Measurements from ENCODE around the gene LMO2.

The LMO2 gene

DNA sequence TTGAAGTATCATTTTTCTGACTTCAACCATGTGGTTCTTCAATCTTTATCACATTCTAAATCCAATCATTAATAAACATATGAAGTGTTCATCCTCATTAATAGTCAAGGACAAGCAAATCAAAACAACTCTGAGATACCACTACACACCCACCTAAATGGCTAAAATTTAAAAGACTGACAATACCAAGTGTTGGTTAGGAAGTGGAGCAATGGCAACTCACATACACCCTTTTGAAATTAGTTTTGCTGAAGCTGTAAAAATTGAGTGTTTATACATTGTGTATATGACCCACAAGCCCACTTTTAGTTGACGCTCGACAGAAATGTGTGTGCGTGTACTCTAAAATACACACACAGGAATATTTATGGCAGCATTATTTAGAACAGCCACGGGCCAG is 36.7 kb upstream of the LMO2 start:
- TF ChIP-seq, protein P1, sequence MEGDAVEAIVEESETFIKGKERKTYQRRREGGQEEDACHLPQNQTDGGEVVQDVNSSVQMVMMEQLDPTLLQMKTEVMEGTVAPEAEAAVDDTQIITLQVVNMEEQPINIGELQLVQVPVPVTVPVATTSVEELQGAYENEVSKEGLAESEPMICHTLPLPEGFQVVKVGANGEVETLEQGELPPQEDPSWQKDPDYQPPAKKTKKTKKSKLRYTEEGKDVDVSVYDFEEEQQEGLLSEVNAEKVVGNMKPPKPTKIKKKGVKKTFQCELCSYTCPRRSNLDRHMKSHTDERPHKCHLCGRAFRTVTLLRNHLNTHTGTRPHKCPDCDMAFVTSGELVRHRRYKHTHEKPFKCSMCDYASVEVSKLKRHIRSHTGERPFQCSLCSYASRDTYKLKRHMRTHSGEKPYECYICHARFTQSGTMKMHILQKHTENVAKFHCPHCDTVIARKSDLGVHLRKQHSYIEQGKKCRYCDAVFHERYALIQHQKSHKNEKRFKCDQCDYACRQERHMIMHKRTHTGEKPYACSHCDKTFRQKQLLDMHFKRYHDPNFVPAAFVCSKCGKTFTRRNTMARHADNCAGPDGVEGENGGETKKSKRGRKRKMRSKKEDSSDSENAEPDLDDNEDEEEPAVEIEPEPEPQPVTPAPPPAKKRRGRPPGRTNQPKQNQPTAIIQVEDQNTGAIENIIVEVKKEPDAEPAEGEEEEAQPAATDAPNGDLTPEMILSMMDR (IDR thresholded peaks at IDR 0.05): no peak
- H3K4me1 Mint-ChIP-seq: peaks cover 13% of the 10 kb centered on the region
- no peak overlapping the region for H3K4me3 Mint-ChIP-seq
- no peak overlapping the region for H3K27ac Mint-ChIP-seq
- peaks cover 23% of the 10 kb centered on the region for H3K27me3 Mint-ChIP-seq (ENCODE audit: low read depth, poor library complexity)
- no peak for DNase-seq
- H3K9me3 Mint-ChIP-seq: peaks cover 7% of the 10 kb centered on the region
- H3K36me3 Mint-ChIP-seq (ENCODE audit: low read depth): no peaks in the 10 kb centered on the region

DNA sequence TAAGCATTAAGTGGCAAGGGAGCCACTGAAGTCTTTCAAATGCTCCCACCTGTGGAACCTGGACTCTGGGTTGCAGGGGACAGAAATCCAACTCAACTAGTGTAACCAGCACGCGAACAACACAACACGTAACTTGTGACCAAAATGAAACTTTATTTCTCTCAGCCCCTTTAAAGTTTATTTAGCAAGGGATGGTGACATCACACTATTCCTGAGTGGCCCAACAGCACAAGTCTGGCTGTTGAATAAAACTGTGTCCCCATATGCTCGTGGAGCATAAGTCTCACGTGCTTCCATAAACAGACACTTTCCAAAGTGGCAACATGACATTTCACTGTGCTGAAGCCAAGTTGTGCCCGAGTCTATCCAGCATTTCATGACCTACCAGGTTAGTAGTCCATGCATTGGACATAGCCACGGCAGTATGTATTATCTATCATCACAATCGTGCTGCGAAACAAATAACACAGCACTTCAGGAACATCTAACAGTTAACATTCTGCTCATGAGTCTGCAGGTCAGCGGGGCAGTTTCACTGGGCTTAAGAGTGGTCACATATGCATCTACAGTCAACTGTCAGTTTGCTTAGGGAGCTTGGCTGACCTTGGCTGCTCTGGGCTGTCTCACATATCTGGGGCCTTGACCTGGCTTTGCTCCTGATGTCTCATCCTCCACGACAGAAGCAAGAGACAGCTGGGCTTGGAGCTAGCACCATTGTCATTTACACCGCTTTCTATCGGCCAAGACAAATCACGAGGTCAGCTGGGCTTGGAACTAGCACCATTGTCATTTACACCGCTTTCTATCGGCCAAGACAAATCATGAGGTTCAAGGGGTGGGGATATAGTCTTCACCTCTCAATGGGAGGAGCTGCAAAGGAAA is 35.0 kb upstream of the LMO2 start:
- Mint-ChIP-seq H3K27ac (no peak overlapping the region), H3K4me1 (peaks cover 13% of the 10 kb centered on the region), H3K4me3 (no peak overlapping the region), H3K36me3 (ENCODE audit: low read depth) (no peaks in the 10 kb centered on the region), H3K9me3 (peaks cover 2% of the 10 kb centered on the region), H3K27me3 (ENCODE audit: low read depth, poor library complexity) (peaks cover 19% of the 10 kb centered on the region)
- TF ChIP-seq, protein P1 (IDR thresholded peaks at IDR 0.05): no peak
- no peak for DNase-seq

DNA sequence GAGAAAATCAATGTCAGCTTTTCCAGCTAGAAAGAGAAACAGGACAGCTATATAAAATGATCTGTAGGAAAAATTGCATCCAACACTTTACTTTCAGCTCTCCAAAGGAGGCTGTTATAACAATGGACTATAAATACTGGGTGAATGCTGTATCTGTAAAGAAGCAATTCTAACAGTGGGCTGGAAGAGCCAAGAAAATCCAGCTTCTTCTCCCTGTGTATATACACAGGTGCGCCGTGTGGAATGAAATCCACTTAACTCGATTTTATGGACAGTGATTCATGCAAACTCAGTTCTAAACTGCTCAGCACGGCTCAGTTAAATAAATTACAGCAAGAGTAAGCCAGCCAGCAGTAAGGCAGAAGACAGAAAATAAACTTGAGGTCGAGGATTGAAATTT is 32.5 kb upstream of the LMO2 start:
- Mint-ChIP-seq H3K27ac (no peak overlapping the region), H3K9me3 (peaks cover 9% of the 10 kb centered on the region), H3K36me3 (ENCODE audit: low read depth) (no peaks in the 10 kb centered on the region), H3K4me3 (no peak overlapping the region), H3K27me3 (ENCODE audit: low read depth, poor library complexity) (peaks cover 16% of the 10 kb centered on the region), H3K4me1 (no peaks in the 10 kb centered on the region)
- no peak for DNase-seq
- TF ChIP-seq, protein P1 (IDR thresholded peaks at IDR 0.05): no peak

DNA sequence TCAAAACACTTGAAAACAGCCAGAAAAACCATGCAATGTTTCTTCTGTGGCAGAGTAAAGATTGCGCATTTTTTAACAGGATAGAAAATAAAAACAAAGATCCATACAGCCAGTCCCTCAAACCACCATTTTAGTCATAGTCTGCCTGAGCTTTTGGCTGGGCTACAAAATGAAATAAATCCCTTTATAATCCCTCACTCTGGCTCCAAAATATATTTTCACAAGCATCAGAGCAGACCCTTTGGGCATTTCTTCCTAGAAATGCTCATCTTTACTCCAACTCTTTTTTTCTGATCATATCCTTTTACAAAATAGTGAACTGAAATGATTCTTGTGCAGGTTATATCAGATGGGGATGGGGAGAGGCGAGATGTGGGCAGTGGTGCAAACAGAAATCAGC is 31.8 kb upstream of the LMO2 start:
- Mint-ChIP-seq H3K4me3 (no peak overlapping the region), H3K36me3 (ENCODE audit: low read depth) (no peaks in the 10 kb centered on the region), H3K4me1 (no peaks in the 10 kb centered on the region), H3K9me3 (peaks cover 9% of the 10 kb centered on the region), H3K27me3 (ENCODE audit: low read depth, poor library complexity) (peaks cover 16% of the 10 kb centered on the region), H3K27ac (no peak overlapping the region)
- no peak for DNase-seq
- TF ChIP-seq, protein P1 (IDR thresholded peaks at IDR 0.05): no peak

DNA sequence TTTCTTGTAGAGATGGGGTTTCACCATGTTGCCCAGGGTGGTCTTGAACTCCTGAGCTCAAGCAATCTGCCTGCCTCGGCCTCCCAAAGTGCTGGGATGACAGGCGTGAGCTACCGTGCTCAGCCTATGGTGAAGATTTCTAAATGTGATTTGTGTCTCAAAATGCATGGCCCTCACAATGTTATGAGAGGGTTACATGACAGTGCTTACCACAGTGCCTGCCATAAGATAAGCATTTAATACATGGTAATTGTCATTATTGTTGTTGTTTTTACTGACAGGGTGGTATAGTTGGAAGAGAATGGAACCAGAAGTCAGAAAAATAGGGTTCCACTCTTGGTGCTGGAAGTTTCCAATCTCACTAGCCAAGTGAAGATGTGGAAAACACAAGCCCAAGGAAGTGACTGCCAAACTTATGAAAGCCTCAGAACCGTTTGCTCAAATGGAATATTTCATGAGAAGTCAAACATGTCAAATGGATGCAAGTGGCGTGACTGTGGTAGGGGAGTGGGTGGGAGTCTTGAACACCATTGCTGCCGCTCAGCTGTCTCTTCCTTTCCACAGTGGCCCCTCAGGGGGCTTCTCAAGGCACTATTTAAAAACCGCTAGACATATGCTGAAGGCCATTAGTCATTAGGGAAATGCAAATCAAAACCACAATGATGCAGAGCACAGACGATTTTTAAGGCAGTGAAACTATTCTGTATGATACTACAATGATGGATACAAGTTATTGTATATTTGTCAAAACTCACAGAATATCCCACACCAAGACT is 29.1 kb upstream of the LMO2 start:
- peaks cover 15% of the 10 kb centered on the region for H3K27me3 Mint-ChIP-seq (ENCODE audit: low read depth, poor library complexity)
- H3K4me1 Mint-ChIP-seq: no peaks in the 10 kb centered on the region
- TF ChIP-seq, protein P1 (IDR thresholded peaks at IDR 0.05): no peak
- H3K27ac Mint-ChIP-seq: no peak overlapping the region
- H3K4me3 Mint-ChIP-seq: no peak overlapping the region
- DNase-seq: no peak
- peaks cover 16% of the 10 kb centered on the region for H3K9me3 Mint-ChIP-seq
- H3K36me3 Mint-ChIP-seq (ENCODE audit: low read depth): no peaks in the 10 kb centered on the region
